A549 treated with AZD9567 at 1 μM for 4 hours (cell line): ENCODE data around the gene PSMD14. TPM values are rescaled to one million over a fixed set of nuclear protein-coding genes. Genes with fewer than 3 reads are reported as not detected.

Experiments
- total RNA-seq: library from RNA; stranded (reverse); fragments of 200-300 nt; extraction: Qiagen RNA extraction; gene quantifications from 5 replicates; pipeline ENCODE4 v1.2.3, GENCODE V29; 2022; ENCODE audit not compliant: insufficient read depth

PSMD14 gene
- 102 to 133 TPM (median 106 TPM) in 5 replicates for total RNA-seq

DNA sequence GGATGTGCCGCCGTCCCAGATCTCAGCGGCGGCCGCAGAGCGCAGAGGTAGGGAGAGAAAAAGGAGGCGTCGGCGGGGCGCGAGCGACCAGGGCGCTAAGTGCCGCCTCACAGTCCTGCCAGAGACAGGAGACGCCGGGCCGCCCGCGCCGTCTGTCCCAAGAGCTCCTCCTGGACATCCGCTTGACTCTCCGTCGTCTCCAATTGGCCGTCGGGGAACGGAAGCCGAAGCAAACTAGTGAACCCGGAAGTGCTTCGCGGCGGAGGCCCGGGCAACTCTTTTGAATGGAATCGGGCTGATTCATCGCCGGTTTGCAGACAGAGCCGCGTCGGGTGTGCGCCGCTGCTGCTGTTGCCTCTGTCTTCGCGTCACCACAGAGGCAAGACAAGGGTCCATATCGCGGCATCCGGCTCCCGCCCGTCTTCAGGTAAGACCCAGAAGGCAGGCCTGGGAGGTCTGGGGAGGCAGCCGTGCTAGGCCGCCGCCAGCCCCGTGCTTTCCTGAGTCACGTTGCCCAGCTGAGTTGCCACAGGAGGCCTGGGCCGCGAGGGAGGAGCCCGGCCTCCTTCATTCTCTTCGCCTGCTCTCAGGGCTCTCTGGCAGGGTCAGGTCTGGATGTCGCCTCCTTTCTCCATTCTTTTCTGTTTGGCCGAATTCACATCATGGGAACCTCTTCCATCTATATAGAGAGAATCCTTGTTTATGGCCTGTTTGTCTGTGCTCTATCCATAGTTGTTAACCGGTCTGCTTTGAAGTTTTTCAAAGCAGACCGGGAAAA is at the start of gene PSMD14:
Gene PSMD14 (plus strand): TSS at position 248 of the 778 bp plus-strand sequence. CDS start 10,401 bp downstream, outside the sequence.

DNA sequence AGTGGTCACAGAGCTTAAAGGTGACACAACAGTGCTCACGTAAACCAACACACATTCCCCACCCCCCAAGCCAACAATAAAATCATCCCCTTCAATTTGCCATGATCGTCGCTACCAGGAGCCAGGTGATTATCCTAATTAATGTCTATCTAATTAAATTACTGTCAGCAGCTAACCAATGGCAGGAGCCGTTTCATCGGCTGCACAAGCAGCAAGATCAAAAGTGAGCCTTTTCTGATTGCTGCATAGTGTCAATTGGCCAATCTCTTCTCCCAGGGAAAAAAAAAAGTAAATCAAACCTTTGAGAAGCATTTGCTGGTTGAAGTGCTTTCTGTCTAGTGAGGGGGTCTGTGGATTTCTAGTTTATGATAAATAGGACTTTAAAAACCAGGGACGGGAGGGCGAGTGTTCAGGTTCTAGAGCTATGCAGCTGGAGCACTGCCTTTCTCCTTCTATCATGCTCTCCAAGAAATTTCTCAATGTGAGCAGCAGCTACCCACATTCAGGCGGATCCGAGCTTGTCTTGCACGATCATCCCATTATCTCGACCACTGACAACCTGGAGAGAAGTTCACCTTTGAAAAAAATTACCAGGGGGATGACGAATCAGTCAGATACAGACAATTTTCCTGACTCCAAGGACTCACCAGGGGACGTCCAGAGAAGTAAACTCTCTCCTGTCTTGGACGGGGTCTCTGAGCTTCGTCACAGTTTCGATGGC is 107.9 kb downstream of the PSMD14 start, which contains the start of gene TBR1:
Gene TBR1 (plus strand): TSS at position 311 of the 721 bp plus-strand sequence. CDS start 114 bp downstream, at position 425.

Other genes with a start within 250 kb of the PSMD14 start
- 23.2 to 34.9 TPM (median 33.7 TPM) in 5 replicates for gene TANK, start 148.0 kb upstream of the PSMD14 start, total RNA-seq
- gene TBR1, start 107.9 kb downstream of the PSMD14 start, total RNA-seq = 0.07 to 0.09 TPM (median 0.08 TPM) in 3 of 5 replicates, not detected in the others